ENCODE data around the gene SH2D1B.
A peak's percentile ranks its signal among the peaks of the same experiment; 100 is the strongest.
"Not testable (repeated sequence)": the region's sequence is repeated elsewhere in the genome, so short reads cannot be mapped to it uniquely, and the experiment has no call there.

Gene SH2D1B

DNA sequence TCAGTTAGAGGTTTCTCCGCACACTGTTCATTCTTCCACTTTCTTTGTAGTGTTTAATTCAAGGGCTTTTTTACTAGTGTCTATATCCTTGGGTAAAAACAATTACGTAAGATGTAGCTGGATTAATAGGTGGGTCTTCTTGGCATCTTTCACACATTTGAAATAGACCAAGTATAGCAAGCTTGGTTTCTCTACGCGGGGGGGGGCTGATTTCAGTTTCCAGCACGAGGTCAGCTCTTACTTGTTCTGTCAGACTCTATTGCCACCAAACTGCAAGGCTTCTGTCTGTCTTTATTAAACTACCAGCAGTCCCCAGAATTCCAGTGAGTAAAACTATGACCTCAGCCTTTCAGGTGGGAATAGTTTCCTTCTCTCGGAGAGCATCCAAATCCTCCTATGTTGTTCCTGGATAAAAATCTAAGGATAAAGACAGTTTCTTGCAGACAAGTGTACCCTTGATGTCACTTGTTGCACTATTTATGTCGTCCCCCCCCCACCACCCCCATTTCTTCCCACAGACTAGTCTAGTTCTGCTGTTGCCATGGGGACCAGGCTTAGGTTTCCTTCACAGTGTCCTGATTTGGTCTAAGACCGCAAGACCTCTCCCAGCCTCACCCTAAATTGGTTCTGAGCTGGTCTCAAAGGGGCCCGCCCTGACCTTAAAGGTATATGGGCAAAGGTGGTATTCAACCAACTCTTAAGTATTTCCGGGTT is 52.3 kb downstream of the SH2D1B start:
- DNase-seq = no peak

DNA sequence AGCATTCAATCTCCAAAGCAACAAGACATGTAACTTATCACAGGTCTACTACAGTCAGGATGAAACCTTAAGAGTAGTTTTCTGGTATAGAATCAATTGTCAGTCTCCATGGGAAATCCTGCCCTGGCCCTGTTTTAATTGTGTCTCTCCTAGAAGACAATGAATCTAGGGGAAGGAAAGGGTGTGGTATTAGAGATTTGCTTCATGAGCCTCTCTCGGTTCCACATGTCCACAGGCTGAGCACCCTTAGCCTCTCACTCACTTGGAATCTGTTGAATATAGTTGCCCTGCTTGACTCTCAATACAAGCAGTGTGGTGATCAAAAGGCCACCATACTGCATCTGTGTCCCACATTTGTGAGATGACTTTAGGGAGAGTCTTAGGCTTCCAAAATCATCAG is 53.0 kb downstream of the SH2D1B start:
- DNase-seq = no peak

DNA sequence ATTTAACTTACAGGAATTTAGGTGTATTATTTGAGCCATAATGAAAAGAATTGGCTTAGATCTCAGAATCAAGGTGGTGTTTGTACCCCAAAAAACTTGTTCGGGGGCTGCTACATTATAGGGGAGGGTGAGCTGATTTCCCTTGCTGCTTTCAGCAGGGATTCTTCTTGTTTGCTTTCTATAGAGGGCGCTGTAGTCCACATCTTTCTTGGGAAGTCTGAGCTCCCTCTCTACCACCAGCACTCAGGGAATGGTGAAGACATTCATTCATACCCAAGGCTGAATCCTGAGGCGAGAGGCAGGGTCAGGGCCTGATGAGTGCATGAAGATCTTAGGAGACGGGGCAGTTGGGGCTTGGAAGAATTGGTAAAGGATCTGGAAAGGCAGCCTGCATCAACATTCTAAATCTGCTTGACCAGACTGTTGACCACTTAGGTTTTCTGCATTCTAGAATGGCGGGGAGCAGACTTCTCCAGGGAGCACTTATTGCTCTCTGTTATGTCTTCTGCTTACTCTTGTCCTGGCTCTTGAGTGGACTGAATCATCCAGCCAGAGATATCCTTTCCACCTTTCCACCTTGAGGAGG is 54.2 kb downstream of the SH2D1B start:
- peak; percentile 12 for DNase-seq

DNA sequence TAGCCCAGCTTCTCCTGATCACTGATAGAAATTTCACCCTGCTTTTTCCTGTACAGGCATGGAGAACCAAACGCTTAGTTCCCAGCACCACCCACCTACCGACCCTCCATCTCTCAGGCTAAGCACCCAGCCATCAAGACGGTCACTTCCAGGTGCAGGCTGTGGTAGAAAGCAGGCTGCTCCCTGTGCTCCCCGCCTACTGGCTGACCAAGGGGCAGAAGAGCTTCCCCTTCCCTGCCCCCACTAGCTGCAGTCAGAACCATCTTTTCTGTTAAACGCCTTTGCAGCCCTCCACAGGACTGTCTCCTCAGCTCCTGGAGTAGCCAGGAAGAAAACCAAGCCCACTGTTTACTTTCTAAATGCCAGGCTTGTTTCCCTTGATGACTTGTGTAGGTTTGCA is 58.2 kb downstream of the SH2D1B start:
- no peak for DNase-seq

DNA sequence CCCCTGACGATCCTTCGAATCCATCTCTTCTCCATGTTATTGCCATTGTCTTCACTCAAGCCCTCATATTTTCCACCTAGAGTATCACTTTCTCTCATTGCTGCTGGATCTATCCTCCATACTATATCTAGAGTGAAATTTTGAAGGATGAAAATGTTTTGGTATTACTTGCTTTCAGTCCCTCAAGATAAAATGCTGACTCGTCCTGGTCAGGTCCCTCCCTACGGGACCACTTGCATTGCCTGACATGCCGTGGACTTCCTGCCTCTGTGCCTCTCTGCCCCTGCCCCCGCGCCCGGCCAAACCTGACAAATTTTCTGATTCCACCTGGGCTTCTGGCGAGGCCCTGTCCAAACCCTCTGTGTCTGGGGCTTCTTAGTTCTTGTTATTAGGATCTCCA is 58.9 kb downstream of the SH2D1B start:
- DNase-seq = no peak

DNA sequence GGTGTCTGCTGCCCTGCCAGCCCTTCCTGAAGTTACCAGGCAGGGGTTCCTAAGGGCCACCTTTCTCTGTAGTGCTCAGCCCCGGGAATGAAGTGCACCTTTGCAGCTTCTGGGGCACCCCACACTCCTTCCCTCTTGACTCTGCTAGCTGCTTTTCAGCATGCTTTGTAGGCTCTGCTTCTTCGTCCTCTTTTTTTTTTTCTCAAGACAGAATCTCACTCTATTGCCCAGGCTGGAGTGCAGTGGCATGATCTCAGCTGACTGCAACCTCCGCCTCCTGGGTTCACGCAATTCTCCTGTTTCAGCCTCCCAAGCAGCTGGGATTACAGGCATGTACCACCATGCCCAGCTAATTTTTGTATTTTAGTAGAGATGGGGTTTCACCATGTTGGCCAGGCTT is 60.1 kb downstream of the SH2D1B start:
- DNase-seq = not testable (repeated sequence)

DNA sequence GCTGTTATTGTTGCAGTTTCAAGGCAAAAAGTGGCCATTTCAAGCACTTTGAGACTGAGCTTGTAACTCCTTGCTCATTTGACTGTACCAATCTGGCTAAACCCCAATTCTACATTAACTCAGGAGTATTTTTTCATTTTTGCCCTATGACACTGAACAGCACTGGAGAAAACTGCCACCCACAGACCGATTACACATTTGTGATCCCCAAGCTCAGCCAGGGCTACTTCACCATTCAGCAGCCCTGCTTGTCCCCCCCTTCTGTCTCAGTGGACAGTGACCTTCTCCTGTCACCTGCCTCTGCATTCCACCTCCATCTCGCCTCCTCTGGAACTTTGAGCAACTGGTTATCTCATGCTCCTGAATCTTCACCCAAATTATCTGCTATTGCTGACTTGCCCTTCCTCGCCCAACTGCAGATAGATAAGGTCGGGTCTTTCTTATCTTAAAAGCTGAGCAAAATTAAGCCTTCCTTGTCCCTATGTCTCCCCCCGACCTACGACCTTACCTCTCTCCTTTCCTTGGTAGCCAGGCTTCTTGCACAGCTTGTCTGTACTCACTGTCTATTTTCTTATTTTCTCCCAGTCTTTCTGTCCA is 60.6 kb downstream of the SH2D1B start:
- no peak for DNase-seq

DNA sequence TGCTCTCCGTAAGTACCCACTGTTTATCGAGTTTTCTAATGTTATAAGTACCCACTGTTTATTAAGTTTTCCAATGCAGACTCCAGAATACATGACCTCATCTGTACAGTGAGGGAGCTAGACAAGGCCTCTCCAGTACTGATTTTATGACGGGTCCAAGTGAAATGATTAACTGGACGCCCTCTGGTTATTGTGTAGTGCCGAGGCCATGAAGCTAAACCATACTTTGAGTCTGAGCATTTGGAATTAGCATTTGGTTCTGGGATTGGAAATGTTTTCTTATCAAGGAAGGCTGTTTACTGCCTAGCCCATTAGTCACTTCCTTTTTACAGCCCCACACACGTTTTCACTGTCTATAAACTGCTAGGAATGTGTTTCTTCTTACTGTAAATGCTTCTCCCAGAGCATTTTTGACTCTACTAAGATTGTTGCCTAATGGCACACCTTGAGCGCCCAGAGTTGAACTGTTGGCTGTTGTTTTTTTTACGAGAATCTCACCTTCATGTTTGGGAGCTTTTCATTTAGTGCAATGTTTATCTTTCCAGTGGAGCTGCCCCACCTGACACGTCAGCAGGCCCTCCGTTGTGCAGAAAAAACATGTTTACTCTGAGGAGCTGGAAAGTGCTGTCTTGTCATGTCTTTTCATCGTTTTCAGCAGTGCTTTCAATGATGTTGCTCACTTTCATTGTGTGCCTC is 62.2 kb downstream of the SH2D1B start:
- no peak for DNase-seq

DNA sequence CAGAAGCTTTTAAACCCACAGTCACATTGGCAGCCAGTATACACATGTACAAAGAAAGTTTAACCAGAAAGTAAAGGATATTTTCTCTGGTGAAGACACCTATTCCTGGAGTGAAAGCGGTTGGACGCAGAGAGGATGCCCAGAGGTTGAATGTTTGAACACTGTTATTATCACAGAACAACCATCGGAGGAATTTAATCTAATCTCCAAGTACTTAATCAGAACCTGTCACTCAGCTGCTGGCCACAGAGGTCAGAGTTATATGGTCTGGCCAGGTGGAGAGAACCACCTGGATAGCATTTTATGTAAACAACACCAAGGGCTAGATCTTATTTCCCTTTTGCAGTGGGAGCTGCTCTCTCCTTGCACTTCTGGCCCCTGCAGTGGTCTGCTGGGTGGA is 64.7 kb downstream of the SH2D1B start:
- DNase-seq = no peak

Measured in CD4-positive, alpha-beta T cell treated with Interleukin-21 for 1 hour (primary cell).